OCI-LY7 (cell line): ENCODE measurements around the gene SH3GL2. TPM values are rescaled to one million over a fixed set of nuclear protein-coding genes. Genes with fewer than 3 reads are reported as not detected.

Source experiments
- BruUV-seq: library from RNA; stranded (reverse); fragments of 400-500 nt; replicated peaks from 2 replicates; lab custom pipeline; 2021; lab: Mats Ljungman, UMichigan
- CTCF ChIA-PET: fragments of 300-600 bp; sonication (Branson Sonifier 250); formaldehyde crosslinking; loops from one replicate; lab custom pipeline; 2022; ENCODE audit warnings: antibody characterized with exemption; ENCODE audit not compliant: unreplicated experiment; lab: Charles Lee
- POLR2A ChIA-PET: fragments of 300-600 bp; sonication (Branson Sonifier 250); formaldehyde crosslinking; loops from one replicate; lab custom pipeline; 2022; ENCODE audit warnings: antibody characterized with exemption; lab: Charles Lee
- DNase-seq: peaks from one replicate; pipeline ENCODE4 v3.0.0-alpha.2; 2015; ENCODE audit warnings: low spot score
- H2AFZ ChIP-seq: fragments of 200-600 bp; sonication (generic), shearing (Covaris generic); 2 replicates; pipeline ENCODE4 v1.6.1; 2014; ENCODE audit warnings: mild to moderate bottlenecking, antibody characterized with exemption, low read length, moderate library complexity
- H3K27ac ChIP-seq: fragments of 200-600 bp; sonication (generic); 2 replicates; pipeline ENCODE4 v1.5.1; 2014; ENCODE audit warnings: mixed run types, low read depth, mild to moderate bottlenecking, moderate library complexity, low read length, inconsistent platforms; ENCODE audit not compliant: poor library complexity, severe bottlenecking
- H3K36me3 ChIP-seq: fragments of 200-600 bp; sonication (generic); 2 replicates; pipeline ENCODE4 v1.6.1; 2014; ENCODE audit warnings: mild to moderate bottlenecking, antibody characterized with exemption, low read length, moderate library complexity, mixed read lengths; ENCODE audit not compliant: insufficient read depth
- H3K4me1 ChIP-seq: fragments of 200-600 bp; sonication (generic); 2 replicates; pipeline ENCODE4 v1.5.1; 2014; ENCODE audit warnings: mild to moderate bottlenecking, low read length; ENCODE audit not compliant: insufficient read depth, poor library complexity, severe bottlenecking
- H3K4me2 ChIP-seq: fragments of 200-600 bp; sonication (generic); 2 replicates; pipeline ENCODE4 v1.6.1; 2014; ENCODE audit warnings: mild to moderate bottlenecking, low read length
- H3K4me3 ChIP-seq: fragments of 200-600 bp; sonication (generic); 2 replicates; pipeline ENCODE4 v1.5.1; 2014; ENCODE audit warnings: mild to moderate bottlenecking, low read depth, low read length; ENCODE audit not compliant: poor library complexity, severe bottlenecking
- H3K79me2 ChIP-seq: fragments of 200-600 bp; sonication (generic); 2 replicates; pipeline ENCODE4 v1.6.1; 2016; ENCODE audit warnings: low read depth, mild to moderate bottlenecking, low read length, moderate library complexity, mixed read lengths; ENCODE audit not compliant: insufficient read depth
- H3K9me2 ChIP-seq: fragments of 200-600 bp; sonication (generic); 2 replicates; pipeline ENCODE4 v1.6.1; 2016; ENCODE audit warnings: mild to moderate bottlenecking, low read length, mixed read lengths; ENCODE audit not compliant: insufficient read depth
- H3K9me3 ChIP-seq: fragments of 200-600 bp; sonication (generic); 2 replicates; pipeline ENCODE4 v1.6.1; 2014; ENCODE audit warnings: mild to moderate bottlenecking, mixed run types, low read length, mixed read lengths
- H4K20me1 ChIP-seq: fragments of 200-600 bp; sonication (generic); 2 replicates; pipeline ENCODE4 v1.6.1; 2014; ENCODE audit warnings: mild to moderate bottlenecking, antibody characterized with exemption, low read length, moderate library complexity, mixed read lengths; ENCODE audit not compliant: insufficient read depth
- EZH2phosphoT487 ChIP-seq: fragments of 200-600 bp; sonication (generic); IDR thresholded peaks from 2 replicates; pipeline ENCODE4 v1.6.1; 2018; ENCODE audit warnings: low read depth, borderline replicate concordance, mild to moderate bottlenecking, mixed run types, antibody characterized with exemption, low read length, moderate library complexity, mixed read lengths
- intact Hi-C: fragments of 100-400 bp; cut with micrococcal nuclease; formaldehyde crosslinking; loops from one replicate; pipeline ENCODE4 v1.10.0; 2022; ENCODE audit not compliant: unreplicated experiment
- total RNA-seq, 2 experiments: library from RNA; depleted of rRNA in 1 of 2; stranded (reverse); fragments of >200 nt in 1 of 2; shearing (Covaris generic) in 1 of 2; gene quantifications; 2 replicates each; pipeline ENCODE4 v1.2.3, GENCODE V29; 2014 to 2022
- TF ChIP-seq, protein P1 (sequence below): fragments of 200-600 bp; sonication (generic); conservative IDR thresholded peaks from 2 replicates; pipeline ENCODE4 v1.5.1; 2014; ENCODE audit warnings: mild to moderate bottlenecking, antibody characterized with exemption, low read length, moderate library complexity, mixed read lengths

SH3GL2 gene
- total RNA-seq, 2 experiments from 2014 or later, result not detected

DNA sequence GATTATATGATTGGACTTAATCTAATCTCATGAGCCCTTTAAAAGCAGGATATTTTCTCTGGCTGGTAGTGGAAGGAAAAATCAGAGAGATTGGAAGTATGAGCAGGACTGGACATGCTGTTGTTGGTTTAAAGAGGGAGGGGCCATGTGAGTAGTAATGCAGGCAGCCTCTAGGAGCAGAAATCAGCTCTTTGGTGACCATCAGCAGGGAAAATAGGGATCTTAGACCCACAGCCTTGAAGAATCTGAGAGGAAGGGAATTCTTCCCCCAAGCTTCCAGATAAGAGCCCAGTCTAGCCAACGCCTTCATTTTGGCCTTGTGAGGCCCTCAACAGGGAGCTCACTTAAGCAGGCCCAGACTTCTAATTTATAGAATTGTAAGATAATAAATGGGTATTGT lies 9.5 kb downstream of the SH3GL2 start:
- TF ChIP-seq, protein P1, sequence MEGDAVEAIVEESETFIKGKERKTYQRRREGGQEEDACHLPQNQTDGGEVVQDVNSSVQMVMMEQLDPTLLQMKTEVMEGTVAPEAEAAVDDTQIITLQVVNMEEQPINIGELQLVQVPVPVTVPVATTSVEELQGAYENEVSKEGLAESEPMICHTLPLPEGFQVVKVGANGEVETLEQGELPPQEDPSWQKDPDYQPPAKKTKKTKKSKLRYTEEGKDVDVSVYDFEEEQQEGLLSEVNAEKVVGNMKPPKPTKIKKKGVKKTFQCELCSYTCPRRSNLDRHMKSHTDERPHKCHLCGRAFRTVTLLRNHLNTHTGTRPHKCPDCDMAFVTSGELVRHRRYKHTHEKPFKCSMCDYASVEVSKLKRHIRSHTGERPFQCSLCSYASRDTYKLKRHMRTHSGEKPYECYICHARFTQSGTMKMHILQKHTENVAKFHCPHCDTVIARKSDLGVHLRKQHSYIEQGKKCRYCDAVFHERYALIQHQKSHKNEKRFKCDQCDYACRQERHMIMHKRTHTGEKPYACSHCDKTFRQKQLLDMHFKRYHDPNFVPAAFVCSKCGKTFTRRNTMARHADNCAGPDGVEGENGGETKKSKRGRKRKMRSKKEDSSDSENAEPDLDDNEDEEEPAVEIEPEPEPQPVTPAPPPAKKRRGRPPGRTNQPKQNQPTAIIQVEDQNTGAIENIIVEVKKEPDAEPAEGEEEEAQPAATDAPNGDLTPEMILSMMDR, result no peak
- no peak for TF ChIP-seq EZH2phosphoT487
- Histone ChIP-seq H2AFZ (no peak overlapping the region), H3K9me2 (no peaks in the 10 kb centered on the region), H3K27ac (no peak overlapping the region), H3K9me3 (no peaks in the 10 kb centered on the region), H3K4me3 (no peak overlapping the region), H3K4me1 (no peaks in the 10 kb centered on the region), H3K79me2 (no peaks in the 10 kb centered on the region), H4K20me1 (no peaks in the 10 kb centered on the region), H3K36me3 (no peaks in the 10 kb centered on the region), H3K4me2 (no peak overlapping the region)
- ChIA-PET POLR2A (no interaction called here), CTCF (no interaction called here)
- no peak for DNase-seq
- intact Hi-C loops, result no loop called here
- BruUV-seq, result no TSS peak

DNA sequence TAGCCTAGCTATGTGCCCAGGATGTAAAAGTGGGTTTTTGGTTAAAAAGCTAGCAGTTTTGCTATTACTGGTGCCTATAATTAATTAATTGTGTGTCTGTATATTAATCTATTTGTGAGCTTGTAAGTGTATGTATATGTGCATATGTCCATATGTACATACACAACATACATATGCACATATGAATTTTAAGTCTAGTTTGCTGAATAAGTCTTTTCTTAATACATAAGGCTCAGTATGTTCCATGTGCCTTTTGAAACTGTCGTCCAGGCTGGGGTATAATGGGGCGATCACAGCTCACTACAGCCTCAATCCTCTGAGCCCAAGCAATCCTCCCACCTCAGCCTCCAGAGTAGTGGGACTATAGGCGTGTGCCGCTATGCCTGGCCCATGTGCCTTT lies 10.1 kb downstream of the SH3GL2 start:
- Histone ChIP-seq H2AFZ (no peak overlapping the region), H3K4me1 (no peaks in the 10 kb centered on the region), H3K27ac (no peak overlapping the region), H3K9me2 (no peaks in the 10 kb centered on the region), H3K4me2 (no peak overlapping the region), H3K79me2 (no peaks in the 10 kb centered on the region), H3K36me3 (no peaks in the 10 kb centered on the region), H4K20me1 (no peaks in the 10 kb centered on the region), H3K4me3 (no peak overlapping the region), H3K9me3 (no peaks in the 10 kb centered on the region)
- TF ChIP-seq, protein P1, result no peak
- no peak for TF ChIP-seq EZH2phosphoT487
- CTCF ChIA-PET, result no interaction called here
- POLR2A ChIA-PET, result no interaction called here
- no peak for DNase-seq
- BruUV-seq, result no TSS peak
- intact Hi-C loops, result no loop called here

DNA sequence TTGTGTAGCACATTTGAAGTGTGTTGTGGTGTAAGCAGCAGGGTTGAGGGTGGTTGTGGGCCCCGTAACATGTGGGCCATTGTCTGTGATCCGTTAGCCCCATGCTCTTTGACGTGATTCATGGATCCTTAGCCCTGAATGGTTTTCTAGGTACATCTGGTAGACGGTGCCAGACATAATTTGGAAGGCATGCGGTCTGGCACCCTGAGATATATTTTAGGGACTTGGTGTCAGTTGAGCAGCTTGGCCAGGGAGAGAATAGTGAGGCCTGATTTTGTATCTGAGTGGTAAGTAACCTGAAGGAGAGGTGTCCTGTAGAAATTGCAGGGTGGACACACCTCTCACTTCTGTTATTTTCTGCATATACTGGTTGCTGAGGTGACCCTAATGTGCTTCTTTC lies 10.9 kb downstream of the SH3GL2 start:
- TF ChIP-seq, protein P1, result no peak
- TF ChIP-seq EZH2phosphoT487, result no peak
- H3K79me2 ChIP-seq, result no peaks in the 10 kb centered on the region
- no peak for DNase-seq
- no peaks in the 10 kb centered on the region for H3K9me3 ChIP-seq
- POLR2A ChIA-PET, result no interaction called here
- H3K9me2 ChIP-seq, result no peaks in the 10 kb centered on the region
- intact Hi-C loops, result no loop called here
- CTCF ChIA-PET, result no interaction called here
- H2AFZ ChIP-seq, result no peak overlapping the region
- no TSS peak for BruUV-seq
- H3K4me2 ChIP-seq, result no peak overlapping the region
- no peaks in the 10 kb centered on the region for H3K36me3 ChIP-seq
- no peaks in the 10 kb centered on the region for H3K4me1 ChIP-seq
- H4K20me1 ChIP-seq, result no peaks in the 10 kb centered on the region
- no peak overlapping the region for H3K27ac ChIP-seq
- H3K4me3 ChIP-seq, result no peak overlapping the region
